SK-N-SH (cell line): Measurements from ENCODE around the gene SCARB2.

Experiments used
- EP300 ChIP-seq, 2 experiments: IDR thresholded peaks; 2 replicates each; pipeline versions ENCODE4 v1.4.0 to v1.6.1; 2012; ENCODE audit warnings: borderline replicate concordance in 1 of 2, low read depth in 1 of 2, low read length in 1 of 2
- FOXJ3 ChIP-seq: sonication (generic); formaldehyde crosslinking; IDR thresholded peaks from 2 replicates; pipeline ENCODE4 v1.5.1; 2020; ENCODE audit warnings: mild to moderate bottlenecking, missing genetic modification reagents
- SIN3A ChIP-seq: IDR thresholded peaks from 2 replicates; pipeline ENCODE4 v1.6.1; 2012; ENCODE audit warnings: low read depth, mild to moderate bottlenecking, low read length, moderate library complexity, borderline replicate concordance
- TF ChIP-seq, protein P1 (sequence below): fragments of 200-600 bp; sonication (generic); IDR thresholded peaks from 2 replicates; pipeline ENCODE4 v1.6.1; 2017; ENCODE audit warnings: antibody characterized with exemption, mild to moderate bottlenecking, moderate library complexity
- TF ChIP-seq, protein P2 (sequence below): IDR thresholded peaks from 2 replicates; pipeline ENCODE4 v1.4.0; 2012; ENCODE audit warnings: low read depth
- TF ChIP-seq, protein P3 (sequence below): IDR thresholded peaks from 2 replicates; pipeline ENCODE4; 2012

DNA sequence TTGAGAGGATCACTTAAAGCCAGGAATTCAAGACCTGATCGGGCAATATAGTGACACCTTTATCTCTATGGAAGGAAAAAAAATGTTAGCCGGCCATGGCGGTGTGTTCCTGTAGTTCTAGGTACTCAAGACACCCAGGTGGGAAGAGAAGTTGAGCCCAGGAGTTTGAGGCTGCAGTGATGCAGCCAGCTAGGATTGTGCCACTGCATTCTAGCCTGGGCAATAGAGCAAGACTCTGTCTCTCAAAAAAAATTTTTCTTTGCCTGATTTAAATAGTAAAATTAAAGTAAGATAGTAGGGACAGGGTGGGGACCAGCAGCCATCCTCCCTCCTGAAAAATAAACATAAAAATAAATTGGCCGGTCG is 21.0 kb upstream of the SCARB2 start:
- TF ChIP-seq, protein P1, sequence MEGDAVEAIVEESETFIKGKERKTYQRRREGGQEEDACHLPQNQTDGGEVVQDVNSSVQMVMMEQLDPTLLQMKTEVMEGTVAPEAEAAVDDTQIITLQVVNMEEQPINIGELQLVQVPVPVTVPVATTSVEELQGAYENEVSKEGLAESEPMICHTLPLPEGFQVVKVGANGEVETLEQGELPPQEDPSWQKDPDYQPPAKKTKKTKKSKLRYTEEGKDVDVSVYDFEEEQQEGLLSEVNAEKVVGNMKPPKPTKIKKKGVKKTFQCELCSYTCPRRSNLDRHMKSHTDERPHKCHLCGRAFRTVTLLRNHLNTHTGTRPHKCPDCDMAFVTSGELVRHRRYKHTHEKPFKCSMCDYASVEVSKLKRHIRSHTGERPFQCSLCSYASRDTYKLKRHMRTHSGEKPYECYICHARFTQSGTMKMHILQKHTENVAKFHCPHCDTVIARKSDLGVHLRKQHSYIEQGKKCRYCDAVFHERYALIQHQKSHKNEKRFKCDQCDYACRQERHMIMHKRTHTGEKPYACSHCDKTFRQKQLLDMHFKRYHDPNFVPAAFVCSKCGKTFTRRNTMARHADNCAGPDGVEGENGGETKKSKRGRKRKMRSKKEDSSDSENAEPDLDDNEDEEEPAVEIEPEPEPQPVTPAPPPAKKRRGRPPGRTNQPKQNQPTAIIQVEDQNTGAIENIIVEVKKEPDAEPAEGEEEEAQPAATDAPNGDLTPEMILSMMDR, result no peak
- no peak for TF ChIP-seq EP300 (IDR thresholded peaks at IDR 0.05; ENCODE audit: borderline replicate concordance in 1 of 2, low read depth in 1 of 2, low read length in 1 of 2)
- TF ChIP-seq, protein P2, sequence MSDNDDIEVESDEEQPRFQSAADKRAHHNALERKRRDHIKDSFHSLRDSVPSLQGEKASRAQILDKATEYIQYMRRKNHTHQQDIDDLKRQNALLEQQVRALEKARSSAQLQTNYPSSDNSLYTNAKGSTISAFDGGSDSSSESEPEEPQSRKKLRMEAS, result no peak
- no peak for TF ChIP-seq FOXJ3 (CRISPR knock-in tag)
- no peak for TF ChIP-seq SIN3A
- TF ChIP-seq, protein P3, sequence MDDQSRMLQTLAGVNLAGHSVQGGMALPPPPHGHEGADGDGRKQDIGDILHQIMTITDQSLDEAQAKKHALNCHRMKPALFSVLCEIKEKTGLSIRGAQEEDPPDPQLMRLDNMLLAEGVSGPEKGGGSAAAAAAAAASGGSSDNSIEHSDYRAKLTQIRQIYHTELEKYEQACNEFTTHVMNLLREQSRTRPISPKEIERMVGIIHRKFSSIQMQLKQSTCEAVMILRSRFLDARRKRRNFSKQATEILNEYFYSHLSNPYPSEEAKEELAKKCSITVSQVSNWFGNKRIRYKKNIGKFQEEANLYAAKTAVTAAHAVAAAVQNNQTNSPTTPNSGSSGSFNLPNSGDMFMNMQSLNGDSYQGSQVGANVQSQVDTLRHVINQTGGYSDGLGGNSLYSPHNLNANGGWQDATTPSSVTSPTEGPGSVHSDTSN, result no peak
